Lung (tissue), 12 donors: ENCODE results near the gene TGFB3. TPM values are rescaled to one million over a fixed set of nuclear protein-coding genes. Genes with fewer than 3 reads are reported as not detected.

Source experiments
- ATAC-seq: fragments of 200-7000 bp; cut with Tn5 transposase; one replicate; pipeline ENCODE4 v1.9.1; 2020; ENCODE audit warnings: moderate number of reproducible peaks; ENCODE audit not compliant: insufficient read depth, low FRiP score
- DNase-seq, 3 donors: peaks; one replicate each; pipeline ENCODE4 v3.0.0-alpha.2; 2013 to 2017
- H3K27ac ChIP-seq, 2 donors: one replicate each; pipeline ENCODE4 v1.5.1; 2013; ENCODE audit warnings: mild to moderate bottlenecking in 2 of 2, moderate library complexity in 2 of 2, control low read depth in 1 of 2, inconsistent platforms in 1 of 2, low read depth in 1 of 2, low read length in 1 of 2
- H3K27me3 ChIP-seq, 3 donors: one replicate each; pipeline ENCODE4 v1.5.1; 2013; ENCODE audit warnings: low read length in 2 of 3; ENCODE audit not compliant: control insufficient read depth in 3 of 3, insufficient read depth in 3 of 3
- H3K36me3 ChIP-seq, 4 donors: one replicate each; pipeline ENCODE4 v1.5.1; 2013; ENCODE audit warnings: low read length in 4 of 4, mild to moderate bottlenecking in 1 of 4, moderate library complexity in 1 of 4; ENCODE audit not compliant: control insufficient read depth in 4 of 4, insufficient read depth in 4 of 4
- H3K4me1 ChIP-seq, 5 donors: one replicate each; pipeline ENCODE4 v1.5.1; 2013; ENCODE audit warnings: low read length in 5 of 5, mild to moderate bottlenecking in 2 of 5, moderate library complexity in 1 of 5; ENCODE audit not compliant: control insufficient read depth in 5 of 5, insufficient read depth in 5 of 5
- H3K4me3 ChIP-seq: one replicate; pipeline ENCODE4 v1.5.1; 2013; ENCODE audit warnings: mild to moderate bottlenecking, control low read depth, moderate library complexity
- H3K9ac ChIP-seq, 2 donors: one replicate each; pipeline ENCODE4 v1.5.1; 2013; ENCODE audit warnings: low read length in 2 of 2, control low read depth in 1 of 2; ENCODE audit not compliant: insufficient read depth in 1 of 2
- H3K9me3 ChIP-seq, 4 donors: one replicate each; pipeline ENCODE4 v1.5.1; 2013; ENCODE audit warnings: low read length in 3 of 4, mild to moderate bottlenecking in 1 of 4, moderate library complexity in 1 of 4; ENCODE audit not compliant: control insufficient read depth in 4 of 4, insufficient read depth in 3 of 4
- WGBS, 2 donors: extraction: QIAGEN DNeasy Blood & Tissue Kit; methylation state at CpG; one replicate each; pipeline ENCODE4 v1.1.7; 2013; 5-methylcytosine and 5-hydroxymethylcytosine counted together
- polyA plus RNA-seq, 2 donors: library from polyadenylated mRNA; stranded (reverse); fragments of 200-250 nt; gene quantifications; one replicate each; pipeline ENCODE4 v1.2.1, GENCODE V29; 2013
- total RNA-seq, 2 donors: library from RNA; depleted of rRNA in 1 of 2; stranded (reverse); fragments of >200 nt in 1 of 2; gene quantifications; one replicate each; pipeline ENCODE4 v1.2.1, GENCODE V29; 2014 to 2021
- TF ChIP-seq, protein P1 (sequence below): IDR thresholded peaks from 2 replicates; pipeline ENCODE4 v1.5.1; 2012; ENCODE audit warnings: mild to moderate bottlenecking; ENCODE audit errors: control extremely low read depth, extremely low read depth
- donor health status: control.
- donor health status: control.
- donor health status: Bipolar disorder and iron deficiency.
- donor health status: healthy.
- donor health status: DM: yes; HTN: yes; CAD: no.

TGFB3 gene
- total and polyA plus RNA-seq, 4 donors: 7.7 to 47.7 (median 20.0) TPM

DNA sequence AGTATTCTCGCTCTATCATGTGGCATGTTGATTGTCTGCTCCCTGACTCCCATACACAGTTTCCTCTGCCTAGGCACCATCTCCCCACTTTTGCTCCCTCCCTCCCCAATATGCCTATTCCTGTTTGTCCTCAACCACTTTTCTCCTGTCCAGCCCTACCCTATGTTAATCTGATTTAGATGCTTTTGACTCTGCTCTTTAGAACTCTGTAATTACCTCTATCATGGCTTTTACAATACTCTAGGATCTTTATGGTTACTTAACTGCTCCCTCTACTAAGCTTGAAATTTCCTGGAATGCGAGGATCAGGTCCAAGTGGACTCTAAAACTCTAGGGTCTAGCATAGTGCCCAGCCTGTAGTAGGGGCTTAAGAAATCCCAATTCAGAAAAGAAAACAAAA, 68.6 kb downstream of the TGFB3 start:
- peaks cover 0 to 8% (median 0%) of the 10 kb centered on the region in 5 donors for H3K4me1 ChIP-seq
- WGBS, 2 donors: 95 to 99% methylated on average over 2 of the region's 2 CpGs
- peaks cover 0 to 7% (median 1%) of the 10 kb centered on the region in 4 donors for H3K36me3 ChIP-seq
- no peak overlapping the region for H3K4me3 ChIP-seq
- TF ChIP-seq, protein P1, sequence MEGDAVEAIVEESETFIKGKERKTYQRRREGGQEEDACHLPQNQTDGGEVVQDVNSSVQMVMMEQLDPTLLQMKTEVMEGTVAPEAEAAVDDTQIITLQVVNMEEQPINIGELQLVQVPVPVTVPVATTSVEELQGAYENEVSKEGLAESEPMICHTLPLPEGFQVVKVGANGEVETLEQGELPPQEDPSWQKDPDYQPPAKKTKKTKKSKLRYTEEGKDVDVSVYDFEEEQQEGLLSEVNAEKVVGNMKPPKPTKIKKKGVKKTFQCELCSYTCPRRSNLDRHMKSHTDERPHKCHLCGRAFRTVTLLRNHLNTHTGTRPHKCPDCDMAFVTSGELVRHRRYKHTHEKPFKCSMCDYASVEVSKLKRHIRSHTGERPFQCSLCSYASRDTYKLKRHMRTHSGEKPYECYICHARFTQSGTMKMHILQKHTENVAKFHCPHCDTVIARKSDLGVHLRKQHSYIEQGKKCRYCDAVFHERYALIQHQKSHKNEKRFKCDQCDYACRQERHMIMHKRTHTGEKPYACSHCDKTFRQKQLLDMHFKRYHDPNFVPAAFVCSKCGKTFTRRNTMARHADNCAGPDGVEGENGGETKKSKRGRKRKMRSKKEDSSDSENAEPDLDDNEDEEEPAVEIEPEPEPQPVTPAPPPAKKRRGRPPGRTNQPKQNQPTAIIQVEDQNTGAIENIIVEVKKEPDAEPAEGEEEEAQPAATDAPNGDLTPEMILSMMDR: no peak
- H3K9ac ChIP-seq: no peak overlapping the region
- ATAC-seq: no peak
- no peak overlapping the region for H3K27ac ChIP-seq
- DNase-seq: no peak
- H3K9me3 ChIP-seq: no peaks in the 10 kb centered on the region
- H3K27me3 ChIP-seq: no peaks in the 10 kb centered on the region

DNA sequence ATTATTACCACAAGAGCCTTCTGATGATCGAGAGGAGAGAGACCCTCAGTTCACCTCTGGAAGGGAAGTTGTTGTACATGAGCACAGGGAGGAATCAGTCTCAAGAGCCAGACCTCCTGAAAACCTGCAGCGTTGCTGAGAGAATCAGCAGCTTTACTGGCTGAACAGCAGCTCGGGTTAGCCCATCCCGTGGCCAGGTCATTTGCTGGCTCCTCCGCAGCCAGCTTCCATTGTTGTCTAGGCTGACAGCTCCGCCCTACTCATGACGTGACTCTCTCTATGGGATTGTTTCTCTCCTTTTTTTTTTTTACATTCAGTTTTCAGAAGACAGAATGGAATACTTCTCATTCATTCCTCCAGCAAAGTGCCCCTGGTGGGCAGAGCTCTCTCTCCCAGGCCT, 69.9 kb downstream of the TGFB3 start:
- Histone ChIP-seq H3K27me3 (no peaks in the 10 kb centered on the region), H3K9ac (no peak overlapping the region), H3K4me3 (no peak overlapping the region), H3K9me3 (no peaks in the 10 kb centered on the region), H3K4me1 (peaks cover 0 to 21% (median 0%) of the 10 kb centered on the region in 5 donors), H3K27ac (no peak overlapping the region), H3K36me3 (peaks cover 0 to 10% (median 1%) of the 10 kb centered on the region in 4 donors)
- 78 to 81% methylated on average over 7 of the region's 7 CpGs for WGBS, 2 donors
- TF ChIP-seq, protein P1: no peak
- ATAC-seq (no peak), DNase-seq (peak; percentile 36 to 45 (median 39))

DNA sequence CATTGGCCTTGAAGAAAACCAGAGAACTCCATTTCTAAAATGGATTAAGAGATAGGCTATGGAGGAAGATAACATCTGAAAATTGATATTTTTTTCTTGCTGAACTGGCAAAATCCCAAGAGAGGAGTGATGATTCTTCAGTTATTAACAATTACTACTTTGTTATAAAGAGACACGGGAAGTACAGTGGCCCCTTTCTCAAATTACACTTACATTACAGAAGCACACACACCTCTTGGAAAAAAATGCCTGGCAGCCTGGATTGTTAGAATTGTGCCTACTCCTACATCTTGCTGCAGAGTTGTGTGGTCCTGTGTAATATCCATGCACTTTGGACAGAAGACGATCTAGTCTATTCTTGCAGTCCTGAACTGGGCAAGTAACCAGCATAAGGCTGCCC, 71.7 kb downstream of the TGFB3 start:
- no peak overlapping the region for H3K9ac ChIP-seq
- H3K36me3 ChIP-seq: peaks cover 0 to 10% (median 0%) of the 10 kb centered on the region in 4 donors
- H3K4me3 ChIP-seq: no peak overlapping the region
- no peaks in the 10 kb centered on the region for H3K9me3 ChIP-seq
- H3K27ac ChIP-seq: no peak overlapping the region
- DNase-seq: no peak
- TF ChIP-seq, protein P1: no peak
- no peak for ATAC-seq
- peaks cover 0 to 39% (median 9%) of the 10 kb centered on the region in 5 donors for H3K4me1 ChIP-seq
- no peaks in the 10 kb centered on the region for H3K27me3 ChIP-seq
- 87 to 91% methylated on average over 2 of the region's 2 CpGs for WGBS, 2 donors

DNA sequence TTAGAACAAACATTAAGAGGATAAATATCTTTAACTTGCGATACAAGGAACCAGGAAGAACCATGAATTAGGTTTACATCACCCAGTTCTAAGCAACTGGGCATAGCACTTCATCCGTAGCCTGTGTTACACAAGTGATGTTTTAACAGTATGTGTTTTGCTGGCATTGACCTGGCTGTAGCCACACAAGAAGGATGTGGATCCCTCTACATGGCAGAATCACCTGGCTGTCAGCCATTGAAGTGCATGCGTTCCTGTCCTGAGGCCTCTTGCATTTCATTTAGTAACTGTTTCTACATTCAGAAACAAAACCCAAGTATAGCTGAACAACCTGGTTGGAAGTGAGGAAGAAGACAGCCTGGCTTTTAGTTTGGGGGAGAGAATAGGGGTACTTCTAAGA, 72.2 kb downstream of the TGFB3 start:
- H3K9me3 ChIP-seq: no peaks in the 10 kb centered on the region
- H3K4me3 ChIP-seq: no peak overlapping the region
- H3K27me3 ChIP-seq: no peaks in the 10 kb centered on the region
- TF ChIP-seq, protein P1: no peak
- peaks cover 0 to 43% (median 11%) of the 10 kb centered on the region in 5 donors for H3K4me1 ChIP-seq
- H3K36me3 ChIP-seq: peaks cover 0 to 10% (median 0%) of the 10 kb centered on the region in 4 donors
- WGBS, 2 donors: 89 to 91% methylated on average over 3 of the region's 3 CpGs
- H3K27ac ChIP-seq: no peak overlapping the region
- DNase-seq (no peak), ATAC-seq (no peak)
- H3K9ac ChIP-seq: no peak overlapping the region
